Measurements from ENCODE around the gene CSNK1G1.

The CSNK1G1 gene

DNA sequence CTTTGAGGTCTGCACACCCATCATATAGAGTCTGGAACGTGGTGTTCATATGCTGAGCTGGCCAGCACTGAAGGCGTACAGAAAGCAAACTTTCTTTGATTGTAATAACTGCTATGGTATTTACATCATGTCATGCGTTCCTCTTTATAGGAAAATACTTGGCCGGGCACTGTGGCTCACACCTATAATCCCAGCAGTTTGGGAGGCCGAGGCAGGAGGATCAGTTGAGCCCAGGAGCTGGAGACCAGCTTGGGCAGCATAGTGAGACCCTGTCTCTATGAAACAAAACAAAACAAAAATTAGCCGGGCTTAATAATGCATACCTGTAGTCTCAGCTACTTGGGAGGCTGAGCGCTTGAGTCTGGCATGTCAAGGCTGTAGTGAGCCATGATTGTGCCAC is 207.8 kb downstream of the CSNK1G1 start:
- H3K9me3 ChIP-seq (ENCODE audit: insufficient read depth, low read length): no peaks in the 10 kb centered on the region
- H4K20me1 ChIP-seq (ENCODE audit: low read depth, low read length): no peaks in the 10 kb centered on the region
- no peak overlapping the region for H2AFZ ChIP-seq (ENCODE audit: low read depth, low read length, severe bottlenecking)
- no peak overlapping the region for H3K27ac ChIP-seq (ENCODE audit: low read depth, low read length)
- no peak for TF ChIP-seq CTCF (IDR thresholded peaks at IDR 0.05; ENCODE audit: insufficient read depth, low read length, poor library complexity, severe bottlenecking)
- TF ChIP-seq EZH2phosphoT487 (conservative IDR thresholded peaks at IDR 0.05; ENCODE audit: low read length): no peak
- no peaks in the 10 kb centered on the region for H3K9me2 ChIP-seq (replicated peaks; ENCODE audit: insufficient read depth, low read length)
- no peaks in the 10 kb centered on the region for H3K27me3 ChIP-seq (ENCODE audit: low read length)
- H3K4me2 ChIP-seq (ENCODE audit: low read depth, low read length, poor library complexity, severe bottlenecking): no peak overlapping the region
- H3K4me3 ChIP-seq (ENCODE audit: insufficient read depth, low read length, poor library complexity, severe bottlenecking): no peak overlapping the region
- peaks cover 15% of the 10 kb centered on the region for H3F3A ChIP-seq (ENCODE audit: insufficient read depth)
- no peak overlapping the region for H3K9ac ChIP-seq (ENCODE audit: low read length)
- no peaks in the 10 kb centered on the region; the same call in 1 of the 2 replicates for H3K36me3 ChIP-seq (ENCODE audit: low read length)
- no peaks in the 10 kb centered on the region for H3K79me2 ChIP-seq (ENCODE audit: insufficient read depth, low read length)

DNA sequence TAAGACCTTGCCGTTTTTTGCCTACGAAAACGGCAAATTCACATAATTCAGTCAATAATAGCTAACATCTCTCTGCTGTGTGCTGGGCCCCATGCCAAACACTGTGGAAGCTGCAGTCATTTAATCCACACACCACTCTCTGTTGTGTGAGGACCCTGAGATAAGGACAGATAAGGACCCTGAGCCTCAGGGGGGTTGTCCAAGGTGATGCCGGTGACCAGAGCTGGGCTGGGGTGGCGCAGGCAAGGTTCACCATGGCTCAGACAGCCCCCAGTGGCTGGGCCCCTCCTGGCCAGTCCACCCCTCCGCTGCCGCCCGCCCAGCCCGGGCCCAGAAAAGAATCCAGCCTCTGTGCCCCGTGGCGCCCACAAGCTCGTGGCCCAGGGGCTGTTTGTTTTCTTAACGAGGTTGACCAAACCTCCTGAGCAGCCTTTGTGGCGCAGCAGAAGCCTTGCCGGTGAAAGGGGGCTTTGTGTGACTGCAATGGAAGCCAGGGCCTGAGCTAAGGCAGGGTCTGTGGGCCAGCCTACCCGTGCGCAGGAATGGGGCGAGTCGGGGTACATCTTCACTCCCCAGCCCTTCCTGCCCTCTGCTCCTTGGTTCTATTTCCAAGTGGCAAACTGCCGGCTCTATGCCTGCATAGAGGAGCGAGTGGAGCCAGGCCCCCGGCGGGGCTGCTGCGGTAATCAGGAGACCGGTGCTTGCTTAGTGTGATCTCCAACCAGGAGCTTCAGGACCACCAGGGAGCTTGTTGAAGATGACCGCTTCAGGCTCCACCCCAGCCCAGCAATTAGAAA is 208.9 kb downstream of the CSNK1G1 start:
- no peaks in the 10 kb centered on the region for H3K9me3 ChIP-seq (ENCODE audit: insufficient read depth, low read length)
- H3K36me3 ChIP-seq (ENCODE audit: low read length): no peaks in the 10 kb centered on the region; the same call in 1 of the 2 replicates
- no peak overlapping the region for H3K4me2 ChIP-seq (ENCODE audit: low read depth, low read length, poor library complexity, severe bottlenecking)
- TF ChIP-seq EZH2phosphoT487 (conservative IDR thresholded peaks at IDR 0.05; ENCODE audit: low read length): no peak
- TF ChIP-seq CTCF (IDR thresholded peaks at IDR 0.05; ENCODE audit: insufficient read depth, low read length, poor library complexity, severe bottlenecking): no peak
- no peaks in the 10 kb centered on the region for H3K79me2 ChIP-seq (ENCODE audit: insufficient read depth, low read length)
- H3K27ac ChIP-seq (ENCODE audit: low read depth, low read length): no peak overlapping the region
- 0 out of 2 replicates have a peak, but pooled peaks cover 7% of the 10 kb centered on the region for H3F3A ChIP-seq (ENCODE audit: insufficient read depth)
- no peaks in the 10 kb centered on the region for H3K27me3 ChIP-seq (ENCODE audit: low read length)
- H3K9ac ChIP-seq (ENCODE audit: low read length): no peak overlapping the region
- H4K20me1 ChIP-seq (ENCODE audit: low read depth, low read length): no peaks in the 10 kb centered on the region
- H3K4me3 ChIP-seq (ENCODE audit: insufficient read depth, low read length, poor library complexity, severe bottlenecking): no peak overlapping the region
- H3K9me2 ChIP-seq (replicated peaks; ENCODE audit: insufficient read depth, low read length): no peaks in the 10 kb centered on the region
- H2AFZ ChIP-seq (ENCODE audit: low read depth, low read length, severe bottlenecking): no peak overlapping the region

DNA sequence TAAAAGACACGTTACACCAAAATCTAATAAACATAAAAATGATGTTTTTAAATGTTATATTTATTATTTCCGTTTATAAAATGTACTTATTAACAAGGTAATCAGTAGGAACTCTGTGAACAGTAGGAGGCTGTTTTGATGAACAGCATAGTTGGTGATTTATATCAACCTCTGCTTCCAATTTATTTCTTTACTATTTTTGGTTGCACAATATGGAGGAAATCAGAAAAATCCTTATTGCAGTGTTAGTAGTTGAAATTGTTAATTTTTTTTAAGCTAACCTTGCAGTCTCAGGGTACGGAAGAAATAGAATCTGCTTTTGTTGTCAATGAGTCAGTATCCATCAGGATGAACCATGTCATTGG is 209.5 kb downstream of the CSNK1G1 start:
- no peaks in the 10 kb centered on the region for H3K27me3 ChIP-seq (ENCODE audit: low read length)
- H3K4me3 ChIP-seq (ENCODE audit: insufficient read depth, low read length, poor library complexity, severe bottlenecking): no peak overlapping the region
- no peak for TF ChIP-seq CTCF (IDR thresholded peaks at IDR 0.05; ENCODE audit: insufficient read depth, low read length, poor library complexity, severe bottlenecking)
- no peak for TF ChIP-seq EZH2phosphoT487 (conservative IDR thresholded peaks at IDR 0.05; ENCODE audit: low read length)
- no peak overlapping the region for H3K27ac ChIP-seq (ENCODE audit: low read depth, low read length)
- no peaks in the 10 kb centered on the region for H4K20me1 ChIP-seq (ENCODE audit: low read depth, low read length)
- no peak overlapping the region for H3K4me2 ChIP-seq (ENCODE audit: low read depth, low read length, poor library complexity, severe bottlenecking)
- no peaks in the 10 kb centered on the region; the same call in 1 of the 2 replicates for H3K36me3 ChIP-seq (ENCODE audit: low read length)
- 0 out of 2 replicates have a peak, but pooled peaks cover 7% of the 10 kb centered on the region for H3F3A ChIP-seq (ENCODE audit: insufficient read depth)
- no peaks in the 10 kb centered on the region for H3K79me2 ChIP-seq (ENCODE audit: insufficient read depth, low read length)
- no peak overlapping the region for H2AFZ ChIP-seq (ENCODE audit: low read depth, low read length, severe bottlenecking)
- no peaks in the 10 kb centered on the region for H3K9me2 ChIP-seq (replicated peaks; ENCODE audit: insufficient read depth, low read length)
- no peaks in the 10 kb centered on the region for H3K9me3 ChIP-seq (ENCODE audit: insufficient read depth, low read length)
- no peak overlapping the region for H3K9ac ChIP-seq (ENCODE audit: low read length)
